Smooth muscle cell (in vitro differentiated cells): ENCODE results near the gene TFIP11. TPM values are rescaled to one million over a fixed set of nuclear protein-coding genes. Genes with fewer than 3 reads are reported as not detected.

Source experiments
- DNase-seq: peaks from one replicate; lab custom pipeline; 2025; ENCODE audit not compliant: unreplicated experiment; lab: John Stamatoyannopoulos, UW
- H2AFZ ChIP-seq: fragments of 200-600 bp; sonication (generic); 2 replicates; pipeline ENCODE4 v1.6.0; 2016; ENCODE audit warnings: antibody characterized with exemption, low read depth, mild to moderate bottlenecking
- H3F3A ChIP-seq: fragments of 200-600 bp; sonication (generic); 2 replicates; pipeline ENCODE4 v1.6.0; 2017; ENCODE audit warnings: antibody characterized with exemption, low read depth
- H3K27ac ChIP-seq: fragments of 200-600 bp; sonication (generic); 2 replicates; pipeline ENCODE4 v1.5.1; 2016; ENCODE audit warnings: low read depth, mild to moderate bottlenecking
- H3K27me3 ChIP-seq: fragments of 200-600 bp; sonication (generic); 2 replicates; pipeline ENCODE4 v1.6.1; 2016; ENCODE audit warnings: low read depth, mild to moderate bottlenecking
- H3K36me3 ChIP-seq: fragments of 200-600 bp; sonication (generic); 2 replicates; pipeline ENCODE4 v1.5.1; 2016; ENCODE audit warnings: low read depth
- H3K4me1 ChIP-seq: fragments of 200-600 bp; sonication (generic); 2 replicates; pipeline ENCODE4 v1.5.1; 2016; ENCODE audit warnings: low read depth
- H3K4me2 ChIP-seq: fragments of 200-600 bp; sonication (generic); 2 replicates; pipeline ENCODE4 v1.6.0; 2016; ENCODE audit warnings: mild to moderate bottlenecking
- H3K4me3 ChIP-seq: fragments of 200-600 bp; sonication (generic); 2 replicates; pipeline ENCODE4 v1.5.1; 2016; ENCODE audit warnings: mild to moderate bottlenecking
- H3K79me2 ChIP-seq: fragments of 200-600 bp; sonication (generic); 2 replicates; pipeline ENCODE4 v1.6.0; 2016; ENCODE audit warnings: low read depth, mild to moderate bottlenecking
- H3K9ac ChIP-seq: fragments of 200-600 bp; sonication (generic); 2 replicates; pipeline ENCODE4 v1.6.0; 2016; ENCODE audit warnings: low read depth
- H3K9me3 ChIP-seq: fragments of 200-600 bp; sonication (generic); replicated peaks from 2 replicates; pipeline ENCODE4 v1.5.1; 2016; ENCODE audit warnings: low read depth
- H4K20me1 ChIP-seq: fragments of 200-600 bp; sonication (generic); 2 replicates; pipeline ENCODE4 v1.6.0; 2016; ENCODE audit warnings: low read depth
- WGBS: methylation state at CpG from one replicate; pipeline ENCODE4 v1.1.7; 2016; ENCODE audit warnings: low lambda C conversion rate; 5-methylcytosine and 5-hydroxymethylcytosine counted together
- polyA plus RNA-seq: library from polyadenylated mRNA; unstranded; fragments of >200 nt; fragmentation: Nextera tagmentation; extraction: Ambion mirVana; gene quantifications from 2 replicates; pipeline ENCODE4 v1.2.1, GENCODE V29; 2016
- total RNA-seq: library from RNA; depleted of rRNA; stranded (reverse); fragments of >200 nt; gene quantifications from 2 replicates; pipeline ENCODE4 v1.2.3, GENCODE V29; 2014
- TF ChIP-seq, protein P1 (sequence below): fragments of 200-600 bp; sonication (generic); IDR thresholded peaks from 2 replicates; pipeline ENCODE4 v1.5.1; 2017; ENCODE audit warnings: borderline replicate concordance, mild to moderate bottlenecking, antibody characterized with exemption; ENCODE audit not compliant: insufficient read depth, poor library complexity, severe bottlenecking

The TFIP11 gene
- total and polyA plus RNA-seq, 2 experiments from 2014 or later, result 22.5 to 25.7 TPM

DNA sequence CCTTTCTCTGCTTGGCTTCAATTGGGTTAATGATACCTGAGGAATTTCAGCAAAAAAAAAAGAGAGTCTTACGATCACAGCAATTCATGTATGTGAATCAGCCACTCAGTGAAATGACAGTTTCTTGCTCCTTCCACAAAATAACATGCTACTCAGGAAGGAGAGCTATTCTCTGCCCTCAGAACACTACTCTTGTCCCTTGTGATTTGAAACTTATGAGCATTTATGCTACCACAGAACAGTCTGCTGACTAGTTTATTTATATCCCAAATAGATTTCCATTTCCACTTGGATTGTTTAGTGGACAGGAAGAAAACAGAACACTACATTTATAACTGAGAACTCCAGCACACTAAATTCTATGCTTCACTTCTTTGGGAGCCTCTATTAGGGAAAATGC is 8.5 kb downstream of the TFIP11 start:
- Histone ChIP-seq H4K20me1 (no peaks in the 10 kb centered on the region), H3K79me2 (no peaks in the 10 kb centered on the region), H3K4me2 (no peak overlapping the region), H3K4me1 (no peaks in the 10 kb centered on the region), H3K9me3 (no peaks in the 10 kb centered on the region), H3K36me3 (peaks cover 42% of the 10 kb centered on the region), H3K27me3 (no peaks in the 10 kb centered on the region), H3K9ac (no peak overlapping the region), H3K4me3 (no peak overlapping the region), H2AFZ (no peak overlapping the region), H3F3A (no peaks in the 10 kb centered on the region), H3K27ac (no peak overlapping the region)
- no peak for DNase-seq
- WGBS, result 100% methylated on average over 1 of the region's 1 CpG
- TF ChIP-seq, protein P1, sequence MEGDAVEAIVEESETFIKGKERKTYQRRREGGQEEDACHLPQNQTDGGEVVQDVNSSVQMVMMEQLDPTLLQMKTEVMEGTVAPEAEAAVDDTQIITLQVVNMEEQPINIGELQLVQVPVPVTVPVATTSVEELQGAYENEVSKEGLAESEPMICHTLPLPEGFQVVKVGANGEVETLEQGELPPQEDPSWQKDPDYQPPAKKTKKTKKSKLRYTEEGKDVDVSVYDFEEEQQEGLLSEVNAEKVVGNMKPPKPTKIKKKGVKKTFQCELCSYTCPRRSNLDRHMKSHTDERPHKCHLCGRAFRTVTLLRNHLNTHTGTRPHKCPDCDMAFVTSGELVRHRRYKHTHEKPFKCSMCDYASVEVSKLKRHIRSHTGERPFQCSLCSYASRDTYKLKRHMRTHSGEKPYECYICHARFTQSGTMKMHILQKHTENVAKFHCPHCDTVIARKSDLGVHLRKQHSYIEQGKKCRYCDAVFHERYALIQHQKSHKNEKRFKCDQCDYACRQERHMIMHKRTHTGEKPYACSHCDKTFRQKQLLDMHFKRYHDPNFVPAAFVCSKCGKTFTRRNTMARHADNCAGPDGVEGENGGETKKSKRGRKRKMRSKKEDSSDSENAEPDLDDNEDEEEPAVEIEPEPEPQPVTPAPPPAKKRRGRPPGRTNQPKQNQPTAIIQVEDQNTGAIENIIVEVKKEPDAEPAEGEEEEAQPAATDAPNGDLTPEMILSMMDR, result no peak

DNA sequence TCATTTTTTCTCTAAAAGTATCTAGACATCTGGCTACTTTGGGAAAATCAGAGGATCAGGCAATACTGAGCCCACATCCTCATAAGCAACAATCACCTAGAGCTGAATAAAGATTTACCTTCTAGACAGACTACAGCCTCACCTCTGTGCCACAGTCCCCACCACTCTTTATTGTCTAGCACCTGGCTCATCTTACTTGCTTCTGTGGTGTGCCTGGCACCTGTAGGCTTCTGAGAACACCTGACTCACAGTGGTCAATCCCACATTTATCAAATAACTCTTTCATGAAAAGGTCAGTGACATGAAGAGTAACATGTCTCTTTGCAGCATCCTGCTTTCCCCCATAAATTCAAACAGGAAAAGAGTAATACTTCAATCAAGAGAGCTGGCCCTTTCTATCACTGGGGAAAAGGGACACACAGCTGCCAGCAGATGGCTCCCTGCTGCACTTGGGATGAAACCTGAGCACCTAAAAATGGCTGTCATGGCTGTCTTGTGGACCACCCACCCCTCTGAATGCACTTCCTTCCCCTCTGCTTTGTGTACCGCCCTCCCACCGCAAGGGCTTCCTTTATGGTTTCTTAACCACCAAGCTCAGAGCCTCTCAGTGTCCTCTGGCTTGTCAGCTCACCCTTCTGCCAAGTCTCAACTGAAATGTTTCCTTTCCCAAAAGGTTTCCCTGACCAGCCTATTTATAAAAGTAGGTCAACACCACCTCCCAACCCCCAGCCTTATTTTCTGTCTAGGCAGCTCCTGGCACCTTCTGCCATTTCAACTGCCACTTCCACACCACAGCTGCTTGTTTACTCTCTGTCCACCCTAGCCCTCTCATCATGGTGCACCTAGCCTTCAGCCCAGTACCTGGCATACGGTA is 9.3 kb downstream of the TFIP11 start:
- 60% methylated on average over 3 of the region's 3 CpGs for WGBS
- no peak overlapping the region for H2AFZ ChIP-seq

GRCh38 chr22:26501996-26502395 is 10.3 kb downstream of the TFIP11 start:
- H4K20me1 ChIP-seq, result no peaks in the 10 kb centered on the region
- 90% methylated on average over 2 of the region's 2 CpGs for WGBS
- peaks cover 37% of the 10 kb centered on the region for H3K36me3 ChIP-seq
- no peak overlapping the region for H2AFZ ChIP-seq
- DNase-seq, result no peak
- no peaks in the 10 kb centered on the region for H3K9me3 ChIP-seq
- H3K27me3 ChIP-seq, result no peaks in the 10 kb centered on the region
- no peak overlapping the region for H3K9ac ChIP-seq
- no peak overlapping the region for H3K4me2 ChIP-seq
- H3F3A ChIP-seq, result no peaks in the 10 kb centered on the region
- H3K27ac ChIP-seq, result no peak overlapping the region
- H3K4me1 ChIP-seq, result no peaks in the 10 kb centered on the region
- no peaks in the 10 kb centered on the region for H3K79me2 ChIP-seq
- H3K4me3 ChIP-seq, result no peak overlapping the region
- TF ChIP-seq, protein P1, result no peak

More for the DNA sequence above, 9.3 kb downstream of the TFIP11 start:
- DNase-seq, result no peak
- Histone ChIP-seq H3K27ac (no peak overlapping the region), H3K4me3 (no peak overlapping the region), H3K79me2 (no peaks in the 10 kb centered on the region), H3K9me3 (no peaks in the 10 kb centered on the region), H3K4me2 (no peak overlapping the region), H3K27me3 (no peaks in the 10 kb centered on the region), H3K36me3 (peaks cover 43% of the 10 kb centered on the region), H3K4me1 (no peaks in the 10 kb centered on the region), H3K9ac (no peak overlapping the region), H4K20me1 (no peaks in the 10 kb centered on the region), H3F3A (no peaks in the 10 kb centered on the region)
- TF ChIP-seq, protein P1, result peak; percentile 38

DNA sequence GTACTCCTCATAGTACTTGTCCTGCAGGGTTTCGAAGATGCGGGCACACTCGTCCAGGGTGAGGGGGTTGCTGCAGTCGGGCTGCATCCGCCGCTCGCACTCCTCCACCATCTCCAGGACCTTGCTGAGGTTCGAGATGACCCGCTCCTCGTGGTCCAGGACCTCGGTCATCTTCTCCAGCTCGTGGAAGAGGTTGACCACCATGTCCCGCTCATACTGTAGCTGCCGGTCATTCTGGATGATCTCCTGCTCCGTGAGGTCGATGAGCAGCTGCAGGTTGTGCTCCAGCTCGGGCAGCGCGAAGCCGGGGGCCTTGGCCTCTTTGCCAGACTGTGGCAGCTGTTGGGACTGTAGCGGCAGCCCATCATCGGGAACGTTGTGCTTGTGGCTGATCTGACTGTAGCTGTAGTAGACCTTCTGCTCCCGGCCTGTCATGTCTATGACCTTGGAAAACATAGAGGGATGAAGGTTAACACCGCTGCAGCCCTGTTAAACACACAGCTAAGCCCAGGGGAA is 13.0 kb downstream of the TFIP11 start:
- Histone ChIP-seq H3K9ac (no peak overlapping the region), H3K4me1 (no peaks in the 10 kb centered on the region), H3K79me2 (no peaks in the 10 kb centered on the region), H2AFZ (no peak overlapping the region), H3K4me3 (no peak overlapping the region), H3K4me2 (no peak overlapping the region), H3F3A (no peaks in the 10 kb centered on the region), H3K9me3 (no peaks in the 10 kb centered on the region), H3K36me3 (peaks cover 30% of the 10 kb centered on the region), H3K27ac (peak overlapping the region; percentile 90), H4K20me1 (no peaks in the 10 kb centered on the region), H3K27me3 (no peaks in the 10 kb centered on the region)
- 95% methylated on average over 25 of the region's 25 CpGs for WGBS
- DNase-seq, result no peak
- TF ChIP-seq, protein P1, result no peak
